OCI-M1 (cell line): Measurements from ENCODE around the gene KDM4E.

Experiments used
- DNase-seq: peaks from one replicate; lab custom pipeline; 2025; lab: John Stamatoyannopoulos, UW

Gene KDM4E

GRCh38 chr11:95050595-95051202 is 25.6 kb downstream of the KDM4E start:
- DNase-seq = no peak

GRCh38 chr11:95054356-95054755 is 29.3 kb downstream of the KDM4E start:
- no peak for DNase-seq

- DNase-seq = no peak
Measured at GRCh38 chr11:95055283-95055897, 30.3 kb downstream of the KDM4E start.

GRCh38 chr11:95057959-95058358 is 32.9 kb downstream of the KDM4E start:
- no peak for DNase-seq

- no peak for DNase-seq
Measured at GRCh38 chr11:95058621-95059020, 33.6 kb downstream of the KDM4E start.

GRCh38 chr11:95059046-95059445 is 34.0 kb downstream of the KDM4E start:
- DNase-seq = no peak

- no peak for DNase-seq
Measured at GRCh38 chr11:95065336-95065735, 40.3 kb downstream of the KDM4E start.

GRCh38 chr11:95066716-95067038 is 41.6 kb downstream of the KDM4E start, which contains the start of gene SRSF8:
Gene SRSF8 (plus strand): TSS chr11:95066919. CDS start chr11:95067227, 308 bp downstream.
- no peak for DNase-seq

GRCh38 chr11:95067039-95067840 is 42.2 kb downstream of the KDM4E start:
- peak; percentile 87 for DNase-seq

GRCh38 chr11:95067841-95068219 is 42.8 kb downstream of the KDM4E start:
- DNase-seq = no peak

GRCh38 chr11:95068549-95068948 is 43.5 kb downstream of the KDM4E start:
- DNase-seq = peak; percentile 94

GRCh38 chr11:95070471-95070870 is 45.4 kb downstream of the KDM4E start:
- no peak for DNase-seq

GRCh38 chr11:95072948-95073347 is 47.9 kb downstream of the KDM4E start:
- DNase-seq = no peak

GRCh38 chr11:95074792-95075563 is 49.9 kb downstream of the KDM4E start:
- no peak for DNase-seq

- peak; percentile 46 for DNase-seq
Measured at GRCh38 chr11:95076416-95076815, 51.4 kb downstream of the KDM4E start.

- DNase-seq = peak; percentile 12
Measured at GRCh38 chr11:95076981-95077380, 51.9 kb downstream of the KDM4E start.
